T follicular helper cell (primary cell): ENCODE data around the gene FLII.
A peak's percentile ranks its signal among the peaks of the same experiment; 100 is the strongest.
"Not testable (repeated sequence)": the region's sequence is repeated elsewhere in the genome, so short reads cannot be mapped to it uniquely, and the experiment has no call there.

Source experiments
- DNase-seq: peaks from one replicate; pipeline ENCODE4 v3.0.0-alpha.2; 2020; ENCODE audit warnings: low read depth
- total RNA-seq, 2 experiments: gene quantifications; one replicate each; lab custom pipeline; 2026; lab: John Stamatoyannopoulos, UW

Gene FLII
- 199 to 294 reads per million in 2 experiments for total RNA-seq

GRCh38 chr17:18258356-18259038 lies at the start of gene FLII:
Gene FLII, minus strand, starts transcription at chr17:18258738. Its CDS starts 48 bp downstream, at chr17:18258690.
- DNase-seq = peak; percentile 40

- not testable (repeated sequence) for DNase-seq
Measured at GRCh38 chr17:18303206-18303605, 44.7 kb upstream of the FLII start.

- DNase-seq = no peak
Measured at GRCh38 chr17:18300725-18301480, 42.4 kb upstream of the FLII start.

- not testable (repeated sequence) for DNase-seq
Measured at GRCh38 chr17:18298061-18298460, 39.5 kb upstream of the FLII start.

- DNase-seq = no peak
Measured at GRCh38 chr17:18291718-18292540, 33.4 kb upstream of the FLII start.

GRCh38 chr17:18285296-18285695 lies 26.8 kb upstream of the FLII start:
- DNase-seq = no peak

- DNase-seq = no peak
Measured at GRCh38 chr17:18281788-18282187, 23.2 kb upstream of the FLII start.

GRCh38 chr17:18280766-18281371 lies 22.3 kb upstream of the FLII start:
- no peak for DNase-seq

GRCh38 chr17:18280249-18280648 lies 21.7 kb upstream of the FLII start:
- DNase-seq = no peak

GRCh38 chr17:18278867-18279266 lies 20.3 kb upstream of the FLII start:
- DNase-seq = no peak

- DNase-seq = no peak
Measured at GRCh38 chr17:18277076-18277475, 18.5 kb upstream of the FLII start.

GRCh38 chr17:18270046-18270931 lies 11.8 kb upstream of the FLII start:
- no peak for DNase-seq

- no peak for DNase-seq
Measured at GRCh38 chr17:18267927-18268711, 9.6 kb upstream of the FLII start.

- no peak for DNase-seq
Measured at GRCh38 chr17:18267366-18267765, 8.8 kb upstream of the FLII start.

- no peak for DNase-seq
Measured at GRCh38 chr17:18263885-18264682, 5.5 kb upstream of the FLII start.

- no peak for DNase-seq
Measured at GRCh38 chr17:18262641-18263040, 4.1 kb upstream of the FLII start.

- DNase-seq = no peak
Measured at GRCh38 chr17:18262111-18262510, 3.6 kb upstream of the FLII start.

GRCh38 chr17:18261659-18262058 lies 3.1 kb upstream of the FLII start:
- no peak for DNase-seq

- DNase-seq = no peak
Measured at GRCh38 chr17:18261146-18261515, 2.6 kb upstream of the FLII start.
